Measurements from ENCODE around the gene ZNF334.

The ZNF334 gene

GRCh38 chr20:46546936-46547335, 33.6 kb upstream of the ZNF334 start:
- no peaks in the 10 kb centered on the region for H3K27me3 ChIP-seq (ENCODE audit: insufficient read depth, low read depth)
- H3K4me1 ChIP-seq (ENCODE audit: low read depth, poor library complexity, severe bottlenecking), result peaks cover 32% of the 10 kb centered on the region
- H3K36me3 ChIP-seq (ENCODE audit: insufficient read depth), result no peaks in the 10 kb centered on the region
- H3K27ac ChIP-seq, result no peak overlapping the region
- H3K79me2 ChIP-seq (ENCODE audit: insufficient read depth, low read depth), result no peaks in the 10 kb centered on the region
- no peak overlapping the region for H2AFZ ChIP-seq (ENCODE audit: low read depth)
- TF ChIP-seq CTCF (conservative IDR thresholded peaks at IDR 0.05; ENCODE audit: low read depth, low read length), result no peak
- no peak overlapping the region for H3K4me2 ChIP-seq
- H3K4me3 ChIP-seq (IDR thresholded peaks at IDR 0.05; ENCODE audit: insufficient read depth, low read depth, low read length), result no peak overlapping the region
- H3K9ac ChIP-seq, result no peak overlapping the region
- H4K20me1 ChIP-seq (ENCODE audit: insufficient read depth), result no peaks in the 10 kb centered on the region

- Histone ChIP-seq H3K4me2 (no peak overlapping the region), H3K4me3 (IDR thresholded peaks at IDR 0.05; ENCODE audit: insufficient read depth, low read depth, low read length) (no peak overlapping the region), H3K79me2 (ENCODE audit: insufficient read depth, low read depth) (no peaks in the 10 kb centered on the region), H3K36me3 (ENCODE audit: insufficient read depth) (no peaks in the 10 kb centered on the region), H2AFZ (ENCODE audit: low read depth) (no peak overlapping the region), H3K27me3 (ENCODE audit: insufficient read depth, low read depth) (no peaks in the 10 kb centered on the region), H3K4me1 (ENCODE audit: low read depth, poor library complexity, severe bottlenecking) (peaks cover 26% of the 10 kb centered on the region), H3K9ac (no peak overlapping the region), H3K27ac (no peak overlapping the region), H4K20me1 (ENCODE audit: insufficient read depth) (no peaks in the 10 kb centered on the region)
- no peak for TF ChIP-seq CTCF (conservative IDR thresholded peaks at IDR 0.05; ENCODE audit: low read depth, low read length)
Observed at GRCh38 chr20:46546298-46546697, 32.9 kb upstream of the ZNF334 start.

GRCh38 chr20:46545827-46546138, 32.4 kb upstream of the ZNF334 start:
- H3K4me1 ChIP-seq (ENCODE audit: low read depth, poor library complexity, severe bottlenecking), result peaks cover 21% of the 10 kb centered on the region
- no peak overlapping the region for H3K27ac ChIP-seq
- H3K27me3 ChIP-seq (ENCODE audit: insufficient read depth, low read depth), result no peaks in the 10 kb centered on the region
- H3K9ac ChIP-seq, result no peak overlapping the region
- TF ChIP-seq CTCF (conservative IDR thresholded peaks at IDR 0.05; ENCODE audit: low read depth, low read length), result no peak
- no peaks in the 10 kb centered on the region for H3K79me2 ChIP-seq (ENCODE audit: insufficient read depth, low read depth)
- no peak overlapping the region; the same call in 1 of the 2 replicates for H3K4me2 ChIP-seq
- H3K36me3 ChIP-seq (ENCODE audit: insufficient read depth), result no peaks in the 10 kb centered on the region
- H3K4me3 ChIP-seq (IDR thresholded peaks at IDR 0.05; ENCODE audit: insufficient read depth, low read depth, low read length), result no peak overlapping the region
- H2AFZ ChIP-seq (ENCODE audit: low read depth), result no peak overlapping the region
- no peaks in the 10 kb centered on the region for H4K20me1 ChIP-seq (ENCODE audit: insufficient read depth)

GRCh38 chr20:46545077-46545826, 31.9 kb upstream of the ZNF334 start:
- no peak overlapping the region for H3K4me3 ChIP-seq (IDR thresholded peaks at IDR 0.05; ENCODE audit: insufficient read depth, low read depth, low read length)
- H3K27ac ChIP-seq, result no peak overlapping the region
- H4K20me1 ChIP-seq (ENCODE audit: insufficient read depth), result no peaks in the 10 kb centered on the region
- no peaks in the 10 kb centered on the region for H3K27me3 ChIP-seq (ENCODE audit: insufficient read depth, low read depth)
- no peak for TF ChIP-seq CTCF (conservative IDR thresholded peaks at IDR 0.05; ENCODE audit: low read depth, low read length)
- no peaks in the 10 kb centered on the region for H3K36me3 ChIP-seq (ENCODE audit: insufficient read depth)
- H2AFZ ChIP-seq (ENCODE audit: low read depth), result no peak overlapping the region
- peak overlapping the region; percentile 4; the same call in 1 of the 2 replicates for H3K4me2 ChIP-seq
- H3K79me2 ChIP-seq (ENCODE audit: insufficient read depth, low read depth), result no peaks in the 10 kb centered on the region
- H3K4me1 ChIP-seq (ENCODE audit: low read depth, poor library complexity, severe bottlenecking), result peaks cover 16% of the 10 kb centered on the region
- H3K9ac ChIP-seq, result no peak overlapping the region
